ENCODE measurements around the gene COL23A1.

- TF ChIP-seq EZH2 (IDR thresholded peaks at IDR 0.05; ENCODE audit: low read length, missing control alignments) (no peak), CTCF (conservative IDR thresholded peaks at IDR 0.05 in 1 of 2, IDR thresholded peaks at IDR 0.05 in 1 of 2; ENCODE audit: low read depth in 1 of 2, low read length in 2 of 2) (no peak)
Measured at GRCh38 chr5:178348356-178349074, 241.7 kb downstream of the COL23A1 start.

All from fibroblast of lung (primary cell).